NT2/D1 (cell line): ENCODE data around the gene AHNAK2.

Source experiments
- YY1 ChIP-seq: IDR thresholded peaks from 2 replicates; pipeline ENCODE4 v1.6.1; 2011; ENCODE audit not compliant: insufficient read length, insufficient read depth
- ZNF274 ChIP-seq: IDR thresholded peaks from 2 replicates; pipeline ENCODE4 v1.6.1; 2011; ENCODE audit warnings: mild to moderate bottlenecking, low read depth, low read length

DNA sequence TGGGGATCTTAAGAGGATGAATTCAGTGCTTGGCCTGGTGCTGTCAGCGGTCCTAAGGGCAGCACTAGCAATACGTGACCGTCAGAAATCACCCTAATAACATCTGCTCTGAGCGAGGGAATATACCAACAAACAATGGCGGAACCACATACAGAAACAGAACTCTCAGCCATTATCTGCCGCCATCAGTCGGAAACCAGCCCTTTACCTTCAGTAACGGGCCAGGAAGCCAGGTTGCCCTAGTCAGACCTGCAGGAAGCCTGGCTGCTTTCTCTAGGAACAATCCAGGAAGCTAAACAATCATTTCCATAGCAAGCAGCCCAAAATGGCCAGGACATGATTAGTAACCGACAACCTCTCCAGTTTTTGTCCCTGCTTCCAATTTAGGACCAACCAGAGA is 37.1 kb upstream of the AHNAK2 start:
- no peak for TF ChIP-seq YY1
- TF ChIP-seq ZNF274 = no peak
